Fibroblast of mammary gland (primary cell): ENCODE data around the gene CRLF1.

Source experiments
- DNase-seq: peaks from one replicate; pipeline ENCODE4 v3.0.0-alpha.2; 2010; ENCODE audit warnings: low read depth
- H3K4me3 ChIP-seq: 2 replicates; pipeline ENCODE4 v1.5.1; 2011; ENCODE audit warnings: low read depth, mild to moderate bottlenecking, low read length, moderate library complexity; ENCODE audit not compliant: control insufficient read depth
- CTCF ChIP-seq: conservative IDR thresholded peaks from 2 replicates; pipeline ENCODE4 v1.5.1; 2011; ENCODE audit warnings: low read depth, low read length, inconsistent platforms; ENCODE audit not compliant: control insufficient read depth, insufficient read depth

The CRLF1 gene

GRCh38 chr19:18558202-18558555 lies 48.4 kb downstream of the CRLF1 start:
- TF ChIP-seq CTCF, result no peak
- no peak for DNase-seq
- H3K4me3 ChIP-seq, result peak overlapping the region; percentile 82

GRCh38 chr19:18557411-18558201 lies 49.0 kb downstream of the CRLF1 start, which contains the start of gene KXD1:
KXD1 (plus strand) TSS chr19:18557870; CDS start chr19:18562057, 4,187 bp downstream.
- no peak for TF ChIP-seq CTCF
- DNase-seq, result peak; percentile 99
- peak within 1 kb of the TSS; percentile 82 for H3K4me3 ChIP-seq

- no peak for DNase-seq
- TF ChIP-seq CTCF, result no peak
- H3K4me3 ChIP-seq, result no peak overlapping the region
These were observed 55.0 kb downstream of the CRLF1 start for GRCh38 chr19:18551631-18552030.

- DNase-seq, result peak; percentile 64
- peak overlapping the region; percentile 40 for H3K4me3 ChIP-seq
- TF ChIP-seq CTCF, result no peak
These were observed 62.7 kb downstream of the CRLF1 start for GRCh38 chr19:18543814-18544475.
